Activated CD4-positive, alpha-beta T cell treated with anti-CD3 and anti-CD28 coated beads, Interleukin-2, amount 50 U/mL, for 48 hours (primary cell): ENCODE data around the gene TDRD7.

ENCODE experiments used
- DNase-seq, 2 experiments: peaks; one replicate each; pipeline ENCODE4 v3.0.0-alpha.2; 2020

Gene TDRD7

GRCh38 chr9:97411789-97412625 is at the start of gene TDRD7:
TDRD7 (plus strand) TSS chr9:97412096; CDS start chr9:97428466, 16,370 bp downstream.
- peak; percentile 88 to 89 for DNase-seq

- DNase-seq: no peak
Measured at GRCh38 chr9:97362777-97363545, 48.9 kb upstream of the TDRD7 start.

- no peak for DNase-seq
Measured at GRCh38 chr9:97363661-97364299, 48.1 kb upstream of the TDRD7 start.

- no peak for DNase-seq
Measured at GRCh38 chr9:97364769-97365490, 47.0 kb upstream of the TDRD7 start.

GRCh38 chr9:97365634-97366033 is 46.3 kb upstream of the TDRD7 start:
- DNase-seq: no peak

GRCh38 chr9:97366476-97366875 is 45.4 kb upstream of the TDRD7 start:
- no peak for DNase-seq

- no peak for DNase-seq
Measured at GRCh38 chr9:97366889-97367288, 45.0 kb upstream of the TDRD7 start.

GRCh38 chr9:97367729-97368128 is 44.2 kb upstream of the TDRD7 start:
- DNase-seq: no peak

- DNase-seq: no peak
Measured at GRCh38 chr9:97368964-97369363, 42.9 kb upstream of the TDRD7 start.

- no peak for DNase-seq
Measured at GRCh38 chr9:97372580-97372979, 39.3 kb upstream of the TDRD7 start.

- DNase-seq: no peak
Measured at GRCh38 chr9:97373331-97373730, 38.6 kb upstream of the TDRD7 start.

GRCh38 chr9:97374811-97375210 is 37.1 kb upstream of the TDRD7 start:
- no peak for DNase-seq

- DNase-seq: no peak
Measured at GRCh38 chr9:97376902-97377301, 35.0 kb upstream of the TDRD7 start.

- DNase-seq: no peak
Measured at GRCh38 chr9:97382099-97382718, 29.7 kb upstream of the TDRD7 start.

GRCh38 chr9:97384406-97385262 is 27.3 kb upstream of the TDRD7 start:
- DNase-seq: no peak

GRCh38 chr9:97385626-97386264 is 26.2 kb upstream of the TDRD7 start:
- DNase-seq: no peak

- DNase-seq: no peak
Measured at GRCh38 chr9:97386265-97386633, 25.6 kb upstream of the TDRD7 start.

GRCh38 chr9:97386733-97387503 is 25.0 kb upstream of the TDRD7 start:
- DNase-seq: peak; percentile 89 to 91

- DNase-seq: no peak
Measured at GRCh38 chr9:97387504-97387886, 24.4 kb upstream of the TDRD7 start.
